Epithelial cell of esophagus (primary cell): ENCODE results near the gene SLC37A3.
A peak's percentile ranks its signal among the peaks of the same experiment; 100 is the strongest.
"Not testable (repeated sequence)": the region's sequence is repeated elsewhere in the genome, so short reads cannot be mapped to it uniquely, and the experiment has no call there.

Experiments used
- DNase-seq: peaks from one replicate; pipeline ENCODE4 v3.0.0; 2010; ENCODE audit warnings: low read depth
- H3K4me3 ChIP-seq: 2 replicates; pipeline ENCODE4 v1.5.1; 2011; ENCODE audit warnings: mild to moderate bottlenecking, low read length, control low read depth
- CTCF ChIP-seq: IDR thresholded peaks from 2 replicates; pipeline ENCODE4 v1.5.1; 2011; ENCODE audit warnings: low read depth, mild to moderate bottlenecking, low read length, control low read depth, inconsistent platforms; ENCODE audit not compliant: insufficient read depth; ENCODE audit errors: missing control alignments

The SLC37A3 gene

GRCh38 chr7:140435252-140435895 lies 37.0 kb upstream of the SLC37A3 start:
- peak overlapping the region; percentile 11 for H3K4me3 ChIP-seq
- no peak for TF ChIP-seq CTCF
- no peak for DNase-seq

- no peak for TF ChIP-seq CTCF
- no peak overlapping the region for H3K4me3 ChIP-seq
- DNase-seq: no peak
Observed at GRCh38 chr7:140433396-140433795, 35.1 kb upstream of the SLC37A3 start.

GRCh38 chr7:140426130-140426529 lies 27.8 kb upstream of the SLC37A3 start:
- H3K4me3 ChIP-seq: no peak overlapping the region
- TF ChIP-seq CTCF: no peak
- DNase-seq: no peak

GRCh38 chr7:140425718-140426117 lies 27.4 kb upstream of the SLC37A3 start:
- no peak for DNase-seq
- H3K4me3 ChIP-seq: no peak overlapping the region
- no peak for TF ChIP-seq CTCF

GRCh38 chr7:140423501-140423900 lies 25.2 kb upstream of the SLC37A3 start:
- H3K4me3 ChIP-seq: no peak overlapping the region
- no peak for TF ChIP-seq CTCF
- no peak for DNase-seq

- no peak for DNase-seq
- TF ChIP-seq CTCF: no peak
- no peak overlapping the region for H3K4me3 ChIP-seq
Observed at GRCh38 chr7:140421521-140421920, 23.2 kb upstream of the SLC37A3 start.

GRCh38 chr7:140418653-140419052 lies 20.3 kb upstream of the SLC37A3 start:
- no peak for DNase-seq
- no peak overlapping the region for H3K4me3 ChIP-seq
- TF ChIP-seq CTCF: no peak

- not testable (repeated sequence) for DNase-seq, H3K4me3 ChIP-seq
Observed at GRCh38 chr7:140418156-140418472, 19.8 kb upstream of the SLC37A3 start.
